AG04449 (cell line): ENCODE data around the gene RBP5.

Experiments
- CTCF ChIA-PET: fragments of 350-600 bp; formaldehyde crosslinking; extraction: SDS; loops from one replicate; lab custom pipeline; 2021; ENCODE audit warnings: antibody characterized with exemption; lab: Yijun Ruan, JAX
- POLR2A ChIA-PET: fragments of 400-600, 350-600 bp; formaldehyde crosslinking; extraction: SDS; loops from one replicate; lab custom pipeline; 2020; ENCODE audit warnings: antibody characterized with exemption, inconsistent platforms; lab: Yijun Ruan, JAX
- DNase-seq: peaks from one replicate; pipeline ENCODE4 v3.0.0-alpha.2; 2010; ENCODE audit warnings: low read depth, low spot score
- H3K4me3 ChIP-seq: 2 replicates; pipeline ENCODE4 v1.5.1; 2011; ENCODE audit warnings: low read depth, mild to moderate bottlenecking, control low read depth, low read length
- CTCF ChIP-seq: IDR thresholded peaks from one replicate; pipeline ENCODE4 v1.5.1; 2011; ENCODE audit warnings: mild to moderate bottlenecking, moderate library complexity, low read length, control low read depth, inconsistent platforms; ENCODE audit not compliant: insufficient read depth; ENCODE audit errors: missing control alignments

RBP5 gene

DNA sequence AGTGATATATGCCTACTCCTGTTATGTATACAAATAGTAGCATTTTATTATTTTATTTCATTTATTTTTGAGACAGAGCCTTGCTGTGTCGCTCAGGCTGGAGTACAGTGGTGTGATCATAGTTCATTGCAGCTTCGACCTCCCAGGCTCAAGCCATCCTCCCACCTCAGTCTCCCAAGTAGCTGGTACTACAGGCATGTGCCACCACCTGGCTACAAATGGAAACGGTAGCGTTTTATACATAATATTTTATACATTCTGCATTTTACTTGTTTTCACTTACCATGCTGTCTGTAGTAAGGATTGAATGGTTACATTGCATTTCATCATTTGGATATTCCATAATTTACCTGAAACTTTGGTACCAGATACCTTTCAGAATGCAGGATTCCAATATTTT lies 50.5 kb downstream of the RBP5 start:
- TF ChIP-seq CTCF, result no peak
- H3K4me3 ChIP-seq, result no peak overlapping the region
- CTCF ChIA-PET, result interaction anchor here (0.9 to 2.1 kb wide), 4 partner anchors 12 to 30 kb away, joined by 3 to 8 read pairs (median 4); partner anchors contain the start of genes C1R and C1S
- POLR2A ChIA-PET, result no interaction called here
- no peak for DNase-seq

- POLR2A ChIA-PET, result no interaction called here
- H3K4me3 ChIP-seq, result no peak overlapping the region
- TF ChIP-seq CTCF, result no peak
- CTCF ChIA-PET, result interaction anchor here (0.8 to 1.8 kb wide), 6 partner anchors 9 to 35 kb away, joined by 3 to 7 read pairs (median 4); partner anchors contain the start of genes C1R and C1S
- DNase-seq, result no peak
Measured at GRCh38 chr12:7076493-7076892, 52.2 kb downstream of the RBP5 start.

GRCh38 chr12:7075939-7076338 lies 52.8 kb downstream of the RBP5 start:
- ChIA-PET POLR2A (interaction anchor here (0.5 kb wide), 1 partner anchor 310 kb away, joined by 3 read pairs; the partner anchor contains the start of gene PTMS), CTCF (interaction anchor here (0.8 to 1.8 kb wide), 6 partner anchors 10 to 35 kb away, joined by 3 to 7 read pairs (median 4); partner anchors contain the start of genes C1R and C1S)
- no peak for DNase-seq
- TF ChIP-seq CTCF, result no peak
- H3K4me3 ChIP-seq, result no peak overlapping the region

- ChIA-PET POLR2A (interaction anchor here (0.5 kb wide), 1 partner anchor 309 kb away, joined by 3 read pairs; the partner anchor contains the start of gene PTMS), CTCF (interaction anchor here (0.8 to 1.8 kb wide), 5 partner anchors 10 to 33 kb away, joined by 3 to 7 read pairs (median 4); partner anchors contain the start of genes C1R, C1RL and C1S)
- H3K4me3 ChIP-seq, result no peak overlapping the region
- DNase-seq, result no peak
- no peak for TF ChIP-seq CTCF
Measured at GRCh38 chr12:7075518-7075917, 53.2 kb downstream of the RBP5 start.

GRCh38 chr12:7073946-7074345 lies 54.7 kb downstream of the RBP5 start:
- POLR2A ChIA-PET, result no interaction called here
- H3K4me3 ChIP-seq, result no peak overlapping the region
- TF ChIP-seq CTCF, result no peak
- CTCF ChIA-PET, result interaction anchor here (1.0 to 2.3 kb wide), 6 partner anchors 13 to 70 kb away, joined by 3 to 18 read pairs (median 4); partner anchors contain the start of genes C1RL and C1S
- no peak for DNase-seq
